Daoy (cell line): ENCODE results near the gene SH2D4B. TPM values are rescaled to one million over a fixed set of nuclear protein-coding genes. Genes with fewer than 3 reads are reported as not detected.
A peak's percentile ranks its signal among the peaks of the same experiment; 100 is the strongest.

Experiments
- DNase-seq: peaks from one replicate; pipeline ENCODE4 v3.0.0-alpha.2; 2015; ENCODE audit warnings: low read depth
- total RNA-seq: library from RNA; depleted of rRNA; stranded (reverse); fragments of >200 nt; shearing (Covaris generic); gene quantifications from 2 replicates; pipeline ENCODE4 v1.2.3, GENCODE V29; 2014; rRNA removed

SH2D4B gene
- 0.06 TPM in 1 of 2 replicates, not detected in the other for total RNA-seq

- no peak for DNase-seq
These were observed at the start of gene SH2D4B for GRCh38 chr10:80537736-80538480. Gene SH2D4B, plus strand, starts transcription at chr10:80537902. Its CDS starts 430 bp downstream, at chr10:80538332.

- DNase-seq, result no peak
These were observed 49.1 kb upstream of the SH2D4B start for GRCh38 chr10:80488539-80489066.

GRCh38 chr10:80489371-80490112 lies 48.2 kb upstream of the SH2D4B start:
- DNase-seq, result no peak

- no peak for DNase-seq
These were observed 46.2 kb upstream of the SH2D4B start for GRCh38 chr10:80491251-80492102.

- DNase-seq, result no peak
These were observed 44.7 kb upstream of the SH2D4B start for GRCh38 chr10:80492848-80493521.

- peak; percentile 54 for DNase-seq
These were observed 44.1 kb upstream of the SH2D4B start for GRCh38 chr10:80493522-80494051.

GRCh38 chr10:80496555-80497172 lies 41.0 kb upstream of the SH2D4B start:
- no peak for DNase-seq

GRCh38 chr10:80497187-80498077 lies 40.3 kb upstream of the SH2D4B start:
- peak; percentile 62 for DNase-seq

- no peak for DNase-seq
These were observed 39.4 kb upstream of the SH2D4B start for GRCh38 chr10:80498078-80498832.

GRCh38 chr10:80498833-80499741 lies 38.6 kb upstream of the SH2D4B start:
- DNase-seq, result peak; percentile 93

- no peak for DNase-seq
These were observed 36.9 kb upstream of the SH2D4B start for GRCh38 chr10:80500572-80501380.

GRCh38 chr10:80501381-80501912 lies 36.3 kb upstream of the SH2D4B start:
- no peak for DNase-seq

- no peak for DNase-seq
These were observed 35.7 kb upstream of the SH2D4B start for GRCh38 chr10:80501913-80502521.

- DNase-seq, result no peak
These were observed 34.8 kb upstream of the SH2D4B start for GRCh38 chr10:80502621-80503583.
